DND-41 (cell line): ENCODE measurements around the gene MMP7.

Source experiments
- CTCF ChIP-seq: IDR thresholded peaks from 2 replicates; pipeline ENCODE4 v1.5.1; 2012; ENCODE audit warnings: borderline replicate concordance, low read length, moderate library complexity, mild to moderate bottlenecking; ENCODE audit not compliant: poor library complexity, severe bottlenecking; ENCODE audit errors: extremely low read depth
- EZH2 ChIP-seq: IDR thresholded peaks from 3 replicates; pipeline ENCODE4 v1.6.1; 2012; ENCODE audit warnings: borderline replicate concordance, low read depth, mild to moderate bottlenecking, moderate library complexity, low read length, inconsistent platforms; ENCODE audit not compliant: severe bottlenecking

- TF ChIP-seq CTCF: no peak
- no peak for TF ChIP-seq EZH2
Measured at GRCh38 chr11:102521121-102521520, 9.4 kb downstream of the MMP7 start.
